ENCODE data around the gene RAD51D.

- TF ChIP-seq CTCF (IDR thresholded peaks at IDR 0.05; ENCODE audit: insufficient read depth, low read depth, low read length): no peak
- no peak for TF ChIP-seq EZH2 (IDR thresholded peaks at IDR 0.05; ENCODE audit: insufficient read depth, low read length)
These were observed 46.9 kb upstream of the RAD51D start for GRCh38 chr17:35166526-35166925.

Data from astrocyte (in vitro differentiated cells and primary cell).